ENCODE data around the gene GPS2.

DNA sequence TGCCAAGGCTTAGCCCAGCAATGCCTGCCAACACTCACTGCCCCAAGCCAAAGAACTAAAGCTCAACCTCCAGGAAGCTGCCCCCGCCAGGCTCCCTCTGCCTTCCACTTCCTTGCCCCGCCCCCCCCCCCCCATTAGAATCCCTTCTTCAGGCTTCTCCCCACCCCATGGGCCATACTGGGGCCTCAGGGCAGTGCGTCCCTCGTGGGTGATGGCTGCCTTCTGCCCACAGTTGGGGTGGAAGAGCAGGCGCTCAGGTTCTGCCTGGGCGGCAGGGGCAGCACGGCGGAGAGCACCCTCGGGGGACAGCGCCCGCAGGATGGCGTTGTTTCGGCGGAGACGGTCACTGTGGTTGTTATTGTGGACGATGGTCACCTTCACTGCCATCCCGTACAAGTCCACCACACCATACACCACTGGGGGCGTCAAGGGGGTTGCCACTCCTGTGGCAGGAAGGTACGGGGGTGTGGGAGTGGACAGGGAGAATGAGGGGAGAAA, 9.9 kb upstream of the GPS2 start:
- TF ChIP-seq POLR2A (IDR thresholded peaks at IDR 0.05) = no peak
- TF ChIP-seq, protein P1, sequence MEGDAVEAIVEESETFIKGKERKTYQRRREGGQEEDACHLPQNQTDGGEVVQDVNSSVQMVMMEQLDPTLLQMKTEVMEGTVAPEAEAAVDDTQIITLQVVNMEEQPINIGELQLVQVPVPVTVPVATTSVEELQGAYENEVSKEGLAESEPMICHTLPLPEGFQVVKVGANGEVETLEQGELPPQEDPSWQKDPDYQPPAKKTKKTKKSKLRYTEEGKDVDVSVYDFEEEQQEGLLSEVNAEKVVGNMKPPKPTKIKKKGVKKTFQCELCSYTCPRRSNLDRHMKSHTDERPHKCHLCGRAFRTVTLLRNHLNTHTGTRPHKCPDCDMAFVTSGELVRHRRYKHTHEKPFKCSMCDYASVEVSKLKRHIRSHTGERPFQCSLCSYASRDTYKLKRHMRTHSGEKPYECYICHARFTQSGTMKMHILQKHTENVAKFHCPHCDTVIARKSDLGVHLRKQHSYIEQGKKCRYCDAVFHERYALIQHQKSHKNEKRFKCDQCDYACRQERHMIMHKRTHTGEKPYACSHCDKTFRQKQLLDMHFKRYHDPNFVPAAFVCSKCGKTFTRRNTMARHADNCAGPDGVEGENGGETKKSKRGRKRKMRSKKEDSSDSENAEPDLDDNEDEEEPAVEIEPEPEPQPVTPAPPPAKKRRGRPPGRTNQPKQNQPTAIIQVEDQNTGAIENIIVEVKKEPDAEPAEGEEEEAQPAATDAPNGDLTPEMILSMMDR (IDR thresholded peaks at IDR 0.05) = no peak
